NCI-H526 (cell line): ENCODE measurements around the gene TECR.
"Not testable (repeated sequence)": the region's sequence is repeated elsewhere in the genome, so short reads cannot be mapped to it uniquely, and the experiment has no call there.

Experiments
- DNase-seq, 2 experiments: peaks; one replicate each; lab custom pipeline; 2025; lab: John Stamatoyannopoulos, UW

Gene TECR, protein sequence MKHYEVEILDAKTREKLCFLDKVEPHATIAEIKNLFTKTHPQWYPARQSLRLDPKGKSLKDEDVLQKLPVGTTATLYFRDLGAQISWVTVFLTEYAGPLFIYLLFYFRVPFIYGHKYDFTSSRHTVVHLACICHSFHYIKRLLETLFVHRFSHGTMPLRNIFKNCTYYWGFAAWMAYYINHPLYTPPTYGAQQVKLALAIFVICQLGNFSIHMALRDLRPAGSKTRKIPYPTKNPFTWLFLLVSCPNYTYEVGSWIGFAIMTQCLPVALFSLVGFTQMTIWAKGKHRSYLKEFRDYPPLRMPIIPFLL

DNA sequence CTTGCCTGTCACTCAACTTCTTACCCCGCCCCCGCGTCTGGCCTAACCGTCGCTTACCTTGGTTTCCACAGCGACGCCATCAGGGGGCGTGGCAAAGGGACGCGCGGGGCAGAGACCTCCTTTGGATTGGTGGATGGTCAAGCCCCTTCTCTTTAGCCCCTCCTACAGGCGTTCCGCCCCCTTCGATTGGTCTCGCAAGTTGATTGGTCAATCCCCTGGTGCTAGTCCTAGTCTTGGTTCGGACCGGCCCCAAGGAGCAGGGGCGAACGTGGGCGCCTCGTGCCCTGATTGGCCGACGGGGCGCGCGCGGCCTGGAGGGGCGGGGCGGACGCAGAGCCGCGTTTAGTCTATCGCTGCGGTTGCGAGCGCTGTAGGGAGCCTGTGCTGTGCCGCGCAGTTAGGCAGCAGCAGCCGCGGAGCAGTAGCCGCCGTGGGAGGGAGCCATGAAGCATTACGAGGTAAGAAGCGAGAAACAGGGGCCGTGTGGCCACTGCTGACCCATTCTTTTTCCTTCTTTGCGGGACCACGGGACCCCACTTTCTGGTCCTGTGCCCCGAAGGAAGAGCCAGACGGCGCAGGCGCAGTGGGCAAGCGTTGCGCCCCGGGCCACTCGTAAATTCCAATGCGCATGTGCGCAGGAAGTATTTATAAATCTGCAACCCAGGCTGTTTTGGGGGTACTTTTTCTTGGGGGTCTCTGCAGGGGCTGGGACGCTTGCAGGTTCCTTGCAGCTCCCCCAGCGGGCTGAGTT, at the start of gene TECR:
Gene TECR (plus strand): TSS at position 341 of the 751 bp plus-strand sequence. CDS start 103 bp downstream, at position 444.
- peak; percentile 98 for DNase-seq

DNA sequence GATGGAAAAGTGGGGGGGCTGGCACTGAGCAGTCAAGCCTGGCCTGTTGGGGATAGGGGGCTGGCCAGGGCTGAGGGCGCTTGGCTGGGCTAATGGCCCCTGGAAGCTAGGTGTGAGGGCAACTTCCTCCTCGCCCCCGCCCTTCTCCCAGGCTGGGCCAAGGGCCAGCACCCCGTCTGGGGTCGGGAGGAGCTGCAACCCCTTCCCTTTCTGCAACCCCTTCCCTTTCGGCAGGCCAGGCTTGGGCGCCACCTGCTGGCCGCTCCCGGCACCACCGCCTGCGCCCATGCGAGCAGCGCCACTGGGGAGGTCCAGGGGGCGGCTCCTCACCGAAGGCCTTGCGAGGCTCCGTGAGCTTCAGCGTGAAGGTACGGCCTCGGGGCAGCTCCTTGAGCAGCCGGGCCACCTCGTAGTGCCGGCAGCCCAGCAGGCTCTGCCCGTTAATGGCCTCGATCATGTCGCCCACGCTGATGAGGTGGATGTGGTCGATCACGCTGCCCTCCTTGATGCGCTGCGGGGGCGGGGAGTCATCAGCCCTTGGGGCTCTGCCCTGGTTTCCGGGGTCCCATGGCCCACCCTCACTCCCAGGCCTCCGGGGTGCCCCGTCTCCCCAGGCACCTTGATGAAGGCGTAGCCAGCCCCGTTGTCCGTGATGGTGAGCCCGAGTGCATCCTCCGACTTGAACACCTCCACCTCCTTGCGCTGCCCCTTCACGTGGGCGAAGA, 49.3 kb upstream of the TECR start:
- DNase-seq: peak in 1 of 2 experiments; percentile 40

DNA sequence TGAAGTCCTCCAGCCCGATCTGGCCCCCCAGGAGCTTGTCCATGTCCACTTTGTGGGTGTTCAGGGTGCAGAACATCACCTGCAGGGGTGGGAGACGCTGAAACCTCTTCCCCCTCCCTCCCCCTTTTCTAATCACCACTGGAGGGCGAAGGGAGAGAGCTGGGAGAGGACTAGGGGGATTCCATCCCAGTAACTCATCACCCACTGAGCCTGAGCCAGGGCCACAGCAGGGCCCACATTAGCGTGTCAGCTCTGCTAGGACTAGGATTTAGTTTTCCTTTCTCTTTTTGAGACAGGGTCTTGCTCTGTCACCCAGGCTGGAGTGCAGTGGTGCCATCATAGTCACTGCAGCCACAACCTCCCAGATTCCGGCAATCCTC, 48.7 kb upstream of the TECR start:
- DNase-seq: no peak

DNA sequence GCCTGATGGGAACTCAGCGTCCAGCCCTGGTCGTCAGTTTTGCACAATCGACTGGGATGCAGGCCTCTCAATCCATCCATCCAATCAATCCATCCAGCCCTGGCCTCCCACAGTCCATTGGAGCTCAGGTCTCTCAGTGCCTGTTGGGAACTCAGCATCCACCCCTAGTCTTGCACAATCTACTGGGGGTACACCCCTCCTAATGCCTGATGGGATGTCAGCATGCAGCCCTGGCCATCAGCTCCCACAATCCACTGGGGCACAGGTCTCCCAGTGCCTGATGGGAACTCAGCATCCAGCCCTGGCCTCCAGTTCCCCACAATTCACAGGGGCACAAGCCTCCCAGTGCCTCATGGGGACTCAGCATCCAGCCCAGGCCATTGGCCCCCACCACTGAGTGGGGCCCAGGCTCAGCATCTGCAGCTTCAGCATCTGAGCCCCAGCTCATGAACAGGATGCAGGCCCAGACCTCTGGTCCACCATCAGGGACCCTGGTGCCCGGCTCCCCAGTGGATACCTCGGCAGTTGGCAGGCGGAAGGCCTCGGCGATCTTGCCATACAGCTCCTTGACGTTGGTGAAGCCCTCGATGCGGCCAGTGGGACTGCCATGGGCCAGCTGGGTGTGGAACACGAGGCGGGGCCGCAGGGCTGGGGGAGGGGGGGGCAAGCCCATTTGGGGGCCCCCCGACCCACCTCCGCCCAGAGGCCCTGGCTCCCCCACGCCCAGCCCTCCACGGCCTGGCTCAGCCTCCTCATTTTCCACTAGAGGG, 47.0 kb upstream of the TECR start:
- no peak for DNase-seq

DNA sequence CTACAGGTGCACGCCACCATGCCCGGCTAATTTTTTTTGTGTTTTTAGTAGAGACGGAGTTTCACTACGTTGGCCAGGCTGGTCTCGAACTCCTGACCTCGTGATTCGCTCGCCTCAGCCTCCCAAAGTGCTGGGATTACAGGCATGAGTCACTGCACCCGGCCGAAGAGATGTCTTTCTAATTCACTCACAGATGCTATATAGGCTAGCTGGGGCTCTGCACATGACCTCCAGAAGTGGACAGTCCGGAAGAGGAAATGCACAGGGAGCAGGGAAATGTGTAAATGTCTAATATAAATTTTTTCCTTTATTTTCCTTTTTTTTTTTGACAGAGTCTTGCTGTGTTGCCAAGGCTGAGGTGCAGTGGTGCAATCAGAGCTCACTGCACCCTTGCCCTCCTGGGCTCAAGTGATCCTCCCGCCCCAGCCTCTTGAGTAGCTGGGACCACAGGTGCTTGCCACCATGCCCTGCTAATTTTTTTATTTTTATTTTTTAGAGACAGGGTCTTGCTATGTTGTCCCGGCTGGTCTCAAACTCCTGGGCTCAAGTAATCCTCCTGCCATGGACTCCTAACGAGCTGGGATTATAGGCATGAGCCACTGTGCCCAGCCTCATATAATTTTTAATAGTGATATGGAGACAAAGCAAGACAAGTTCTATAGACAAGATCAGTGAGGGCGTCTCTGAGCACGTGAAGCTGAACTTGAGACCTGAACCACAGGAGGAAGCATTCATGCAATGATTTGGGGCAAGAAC, 41.8 kb upstream of the TECR start:
- DNase-seq: no peak

DNA sequence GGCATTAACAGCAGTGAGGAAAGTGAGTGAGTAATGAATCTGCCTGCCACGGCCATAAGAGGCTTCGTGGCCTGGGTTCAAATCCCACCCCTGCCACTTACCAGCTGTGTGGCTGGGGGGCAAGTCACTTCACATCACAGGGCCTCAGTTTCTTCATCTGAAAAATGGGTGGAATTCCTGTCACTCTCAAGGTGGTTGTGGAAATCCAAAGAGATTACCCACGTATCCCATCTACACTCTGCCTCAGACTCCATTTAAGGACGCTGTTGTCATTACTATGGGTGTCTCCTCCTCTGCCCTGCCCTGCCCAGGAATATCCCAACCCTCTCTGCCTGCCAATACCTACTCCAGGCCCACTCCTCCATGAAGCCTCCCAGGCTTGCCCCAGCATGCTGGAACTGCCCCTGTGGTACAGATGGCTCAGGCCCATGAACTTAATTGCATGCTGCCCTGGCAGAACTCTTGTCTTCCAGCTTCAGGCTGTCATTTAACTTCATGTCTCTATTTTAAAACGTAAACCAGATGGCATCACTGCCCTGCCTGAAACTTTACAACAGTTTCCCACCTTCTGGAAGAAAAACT, 36.5 kb upstream of the TECR start:
- no peak for DNase-seq

DNA sequence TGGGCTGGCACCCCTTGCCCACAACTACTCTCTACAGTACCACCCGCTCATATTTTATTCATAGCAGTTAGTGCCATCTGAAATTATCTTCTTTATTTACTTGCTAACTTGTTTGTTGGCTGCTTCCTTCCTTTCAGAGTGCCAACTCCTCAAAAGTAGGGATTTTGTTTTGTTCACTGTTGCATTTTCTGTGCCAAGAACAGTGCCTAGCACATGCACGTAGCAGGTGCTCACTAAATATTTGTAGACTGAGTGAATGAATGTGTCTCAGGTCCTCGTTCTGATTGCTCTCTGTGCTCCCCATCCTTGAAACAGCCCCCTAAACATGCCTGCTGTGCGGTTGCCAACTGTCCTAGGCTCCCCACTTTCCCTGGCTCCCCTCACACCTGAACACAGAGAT, 35.0 kb upstream of the TECR start:
- DNase-seq: no peak

DNA sequence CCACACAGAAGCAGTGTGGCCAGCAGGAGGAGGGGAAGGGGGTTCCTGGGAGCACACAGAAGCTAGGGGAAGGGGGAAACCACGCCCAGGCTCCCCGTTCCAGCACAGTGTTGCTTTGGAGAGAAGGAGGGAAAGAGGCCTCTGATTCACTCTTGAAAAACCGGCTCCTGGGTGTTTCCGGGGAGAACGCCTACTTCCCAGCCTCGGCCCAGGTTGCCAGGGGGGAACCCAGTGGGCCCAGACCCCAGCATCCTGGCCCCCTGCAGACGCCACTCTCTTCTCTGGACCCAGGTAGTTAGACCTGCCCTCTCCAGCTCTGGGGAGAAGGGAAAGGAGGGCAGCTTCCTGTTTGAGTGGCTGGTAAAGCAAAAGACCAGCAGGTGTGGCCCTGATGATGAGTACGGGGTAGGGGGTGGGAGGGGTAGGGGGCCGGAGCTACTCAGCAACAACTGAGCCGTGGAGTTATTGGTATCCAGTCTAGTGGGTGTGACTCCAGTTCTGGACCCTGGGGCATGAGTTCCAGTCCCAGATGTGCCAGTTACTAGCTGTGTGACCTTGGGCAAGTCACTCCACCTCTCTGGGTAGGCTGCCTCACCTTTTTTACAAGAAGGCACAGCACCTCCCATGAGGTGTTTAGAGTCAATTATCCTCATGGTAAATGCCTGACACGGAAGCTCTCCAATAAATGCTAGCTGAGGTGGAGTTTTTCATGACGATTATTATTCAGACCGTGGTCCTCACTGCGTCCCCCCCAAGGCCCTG, 34.3 kb upstream of the TECR start:
- no peak for DNase-seq

DNA sequence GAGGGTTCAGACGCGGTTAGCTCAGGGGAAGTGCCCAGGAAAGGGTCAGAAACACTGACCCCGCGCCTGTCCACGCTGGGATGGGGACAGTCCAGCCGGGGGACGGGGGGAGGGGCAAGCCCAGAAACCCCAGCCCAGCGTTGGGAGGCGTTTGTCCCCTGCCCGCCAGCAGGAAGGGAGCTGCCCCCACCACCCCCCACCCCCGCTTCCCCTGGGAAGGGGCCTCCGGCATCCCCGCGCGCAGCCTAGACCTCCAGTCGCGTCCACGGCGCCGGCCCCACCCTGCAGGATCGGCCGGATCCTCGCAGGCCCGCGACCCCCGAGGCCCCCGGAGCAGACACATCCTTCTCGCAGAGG, 33.7 kb upstream of the TECR start:
- DNase-seq: no peak

DNA sequence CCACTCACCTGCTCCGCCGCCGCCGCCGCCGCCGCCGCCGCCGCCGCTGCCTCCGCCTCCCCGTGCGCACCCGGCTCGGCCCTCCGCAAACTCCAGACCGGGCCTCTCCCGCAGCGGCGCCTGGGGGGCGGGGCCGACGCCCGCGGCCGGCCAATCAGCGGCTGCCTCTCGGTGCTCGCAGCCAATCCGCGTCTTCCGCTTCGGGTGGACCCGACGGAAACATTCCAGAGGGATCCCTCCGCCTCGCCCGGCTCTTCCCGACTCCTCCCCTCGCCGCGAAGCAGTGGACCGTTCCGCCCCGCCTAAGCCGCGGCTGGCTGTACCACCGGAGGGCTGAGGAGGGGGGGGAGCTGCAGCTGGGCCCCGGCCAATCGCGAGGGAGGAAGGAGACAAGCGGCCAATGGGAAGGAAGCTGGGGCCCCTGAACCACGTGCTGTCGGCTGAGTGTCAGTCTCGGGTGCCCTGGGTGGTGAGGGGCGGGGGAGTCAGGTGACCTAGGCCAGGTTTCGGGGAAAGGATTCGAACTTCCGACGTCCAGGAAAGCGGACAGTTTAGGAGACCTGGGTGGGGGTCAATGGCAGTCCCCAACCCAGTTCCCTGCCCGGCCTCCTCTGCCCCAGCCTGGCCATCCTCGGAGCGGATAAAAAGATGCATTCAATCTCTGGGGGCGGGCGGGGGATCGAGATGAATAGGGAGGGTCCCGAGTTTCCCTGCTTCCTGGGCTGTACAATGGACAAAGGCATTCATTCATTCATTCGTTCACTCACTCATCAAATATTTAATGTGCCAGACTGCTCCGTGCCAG, 33.2 kb upstream of the TECR start, which contains the start of gene GIPC1:
Gene GIPC1 (minus strand): TSS at position 99 of the 805 bp plus-strand sequence. CDS start 13,151 bp downstream, outside the sequence.
- DNase-seq: peak; percentile 92 to 97

DNA sequence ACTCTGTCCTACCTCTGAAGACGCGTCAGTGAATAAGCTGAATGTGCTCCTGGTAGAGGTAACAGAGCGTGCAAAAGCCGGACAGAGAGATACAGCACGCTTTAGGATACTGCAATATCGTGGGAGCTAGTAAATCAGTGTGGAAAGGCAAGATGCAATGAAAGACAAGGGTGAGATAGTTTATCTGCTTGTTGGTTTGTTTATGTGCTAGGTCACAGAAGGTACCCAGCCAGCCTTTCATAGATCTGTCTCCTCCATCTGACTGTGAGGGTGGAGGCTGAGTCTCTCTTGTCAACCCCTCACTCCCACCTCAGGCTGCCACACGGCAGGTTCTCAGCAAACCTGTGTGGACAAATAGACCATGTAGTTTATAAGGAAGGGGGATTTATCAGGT, 32.6 kb upstream of the TECR start:
- DNase-seq: no peak

DNA sequence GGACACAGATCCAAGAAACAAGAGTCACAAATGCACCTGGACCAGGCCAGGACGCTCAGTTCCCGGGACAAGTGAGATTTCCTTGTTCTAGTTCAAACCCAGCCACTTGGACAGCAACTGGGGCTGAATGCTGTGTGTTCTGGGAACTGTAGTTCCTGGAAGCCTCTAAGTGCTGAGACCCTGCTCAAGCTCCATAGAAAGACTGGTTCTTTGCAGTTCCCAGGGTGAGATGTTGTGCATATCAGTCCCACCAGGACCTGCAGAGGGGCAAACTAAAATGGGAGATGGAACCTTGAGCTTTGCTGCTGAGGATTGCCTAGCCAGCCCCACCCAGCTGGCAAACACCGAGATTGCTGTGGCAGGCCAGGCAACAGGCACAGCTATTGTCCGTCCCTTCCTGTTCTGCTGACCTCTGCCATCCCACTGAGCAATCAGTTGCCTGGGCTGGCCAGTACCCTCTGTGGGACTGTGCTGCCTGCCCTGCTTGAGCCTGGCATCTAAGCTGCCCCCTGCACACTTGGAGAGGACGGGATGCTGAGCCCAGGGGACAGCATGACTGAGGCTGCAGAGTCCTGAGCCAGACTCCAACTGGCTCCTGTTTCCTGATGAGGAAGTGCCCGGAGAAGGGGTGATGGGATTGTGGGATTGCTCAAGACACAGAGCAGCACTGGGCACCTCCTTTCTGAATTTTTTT, 32.0 kb upstream of the TECR start:
- DNase-seq: no peak

DNA sequence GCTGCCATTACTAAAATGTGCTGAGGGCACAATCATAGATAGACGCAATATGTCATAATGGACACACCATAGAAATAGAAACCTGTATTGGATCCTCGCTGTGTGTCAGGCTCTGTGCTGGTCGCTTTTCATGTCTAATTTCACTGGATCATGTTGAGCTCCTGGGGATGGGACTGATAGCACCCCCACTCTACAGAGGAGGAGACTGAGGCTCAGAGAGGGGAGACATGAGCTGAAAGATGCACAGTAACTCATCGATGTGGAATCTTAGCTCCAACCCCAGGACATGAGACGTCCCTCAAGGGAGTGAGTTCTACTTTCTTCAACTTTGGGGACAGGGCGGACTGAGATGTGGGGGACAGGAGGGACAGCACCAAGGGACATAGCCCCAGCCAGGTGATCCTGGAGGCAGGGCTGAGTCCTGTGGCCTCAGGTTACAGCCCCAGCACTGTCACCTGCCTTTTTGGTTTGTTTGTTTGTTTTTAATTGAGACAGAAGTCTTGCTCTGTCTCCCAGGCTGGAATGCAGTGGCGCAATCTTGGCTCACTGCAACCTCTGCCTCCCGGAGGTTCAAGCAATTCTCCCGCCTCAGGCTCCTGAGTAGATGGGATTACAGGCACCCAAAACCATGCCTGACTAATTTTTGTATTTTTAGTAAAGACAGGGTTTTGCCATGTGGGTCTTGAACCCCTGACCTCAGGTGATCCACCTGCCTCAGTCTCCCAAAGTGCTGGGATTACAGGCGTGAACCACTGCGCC, 26.9 kb upstream of the TECR start:
- no peak for DNase-seq

DNA sequence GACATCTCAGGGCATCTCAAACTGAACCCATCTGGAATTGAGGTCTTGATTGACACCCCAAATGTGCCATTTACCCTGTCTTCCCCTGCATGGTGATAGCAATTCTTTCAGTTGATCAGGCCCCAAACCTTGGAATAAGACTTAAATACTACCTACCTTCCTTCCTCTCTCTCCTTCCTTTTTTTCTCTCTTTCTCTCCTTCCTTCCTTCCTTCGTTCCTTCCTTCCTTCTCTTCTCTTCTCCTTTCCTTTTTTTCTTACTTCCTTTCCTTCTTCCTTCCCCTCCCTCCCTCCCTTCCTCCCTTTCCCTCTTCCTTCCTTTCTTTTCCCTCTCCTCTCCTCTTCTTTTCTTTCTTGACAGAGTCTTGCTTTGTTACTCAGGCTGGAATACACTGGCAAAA, 26.1 kb upstream of the TECR start:
- no peak for DNase-seq

DNA sequence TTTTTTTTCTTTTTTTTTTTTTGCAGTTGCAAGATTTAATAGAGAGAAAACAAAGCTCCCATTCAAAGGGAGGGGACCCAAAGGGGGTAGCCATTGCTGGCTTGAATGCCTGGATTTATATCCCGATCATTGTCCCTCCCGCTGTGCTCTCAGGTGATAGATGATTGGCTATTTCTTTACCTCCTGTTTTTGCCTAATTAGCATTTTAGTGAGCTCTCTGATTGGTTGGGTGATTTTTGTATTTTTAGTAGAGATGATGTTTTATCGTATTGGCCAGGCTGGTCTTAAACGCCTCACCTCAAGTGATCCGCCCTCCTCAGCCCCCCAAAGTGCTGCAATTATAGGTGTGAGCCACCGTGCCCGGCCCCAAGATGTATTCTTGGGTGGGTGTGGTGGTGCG, 24.8 kb upstream of the TECR start:
- DNase-seq: not testable (repeated sequence)

DNA sequence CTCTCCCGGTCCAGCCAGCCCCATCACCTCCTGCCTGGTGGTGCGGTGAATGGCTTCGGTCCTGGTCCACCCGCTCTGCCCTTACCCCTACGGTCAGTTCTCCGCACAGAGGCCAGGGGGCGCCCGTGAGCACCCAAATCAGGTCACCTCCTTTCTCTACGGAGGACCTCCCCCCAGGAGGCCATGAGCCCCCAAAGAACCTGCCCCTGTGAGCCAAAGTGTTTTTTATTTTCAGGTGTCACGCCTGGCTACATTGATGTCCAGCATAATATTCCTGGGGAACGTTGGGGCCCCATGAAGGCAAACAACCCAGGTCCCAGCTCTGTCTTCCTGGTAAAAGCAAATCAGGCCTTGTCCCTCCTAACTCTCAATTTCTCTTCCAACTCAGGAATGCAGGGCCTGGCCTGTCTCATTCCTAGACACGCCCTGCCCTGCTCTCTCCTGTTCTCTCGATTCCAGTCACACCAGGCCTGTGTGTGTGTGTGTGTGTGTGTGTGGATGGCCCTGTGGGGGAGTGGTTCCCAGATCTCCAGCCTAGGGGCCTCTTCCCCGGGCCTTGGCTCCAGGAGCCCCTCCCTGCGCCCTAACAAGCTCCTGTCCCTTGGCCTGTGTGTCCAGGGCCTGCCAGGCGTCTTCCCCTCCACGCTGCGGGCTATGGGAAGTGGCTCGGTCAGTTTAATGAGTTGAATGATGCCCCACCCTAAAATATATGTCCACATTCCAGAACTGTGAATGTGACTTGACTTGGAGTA, 23.7 kb upstream of the TECR start:
- DNase-seq: peak; percentile 15 to 30
